Measurements from ENCODE around the gene LNPK.
"Not testable (repeated sequence)": the region's sequence is repeated elsewhere in the genome, so short reads cannot be mapped to it uniquely, and the experiment has no call there.

LNPK gene

DNA sequence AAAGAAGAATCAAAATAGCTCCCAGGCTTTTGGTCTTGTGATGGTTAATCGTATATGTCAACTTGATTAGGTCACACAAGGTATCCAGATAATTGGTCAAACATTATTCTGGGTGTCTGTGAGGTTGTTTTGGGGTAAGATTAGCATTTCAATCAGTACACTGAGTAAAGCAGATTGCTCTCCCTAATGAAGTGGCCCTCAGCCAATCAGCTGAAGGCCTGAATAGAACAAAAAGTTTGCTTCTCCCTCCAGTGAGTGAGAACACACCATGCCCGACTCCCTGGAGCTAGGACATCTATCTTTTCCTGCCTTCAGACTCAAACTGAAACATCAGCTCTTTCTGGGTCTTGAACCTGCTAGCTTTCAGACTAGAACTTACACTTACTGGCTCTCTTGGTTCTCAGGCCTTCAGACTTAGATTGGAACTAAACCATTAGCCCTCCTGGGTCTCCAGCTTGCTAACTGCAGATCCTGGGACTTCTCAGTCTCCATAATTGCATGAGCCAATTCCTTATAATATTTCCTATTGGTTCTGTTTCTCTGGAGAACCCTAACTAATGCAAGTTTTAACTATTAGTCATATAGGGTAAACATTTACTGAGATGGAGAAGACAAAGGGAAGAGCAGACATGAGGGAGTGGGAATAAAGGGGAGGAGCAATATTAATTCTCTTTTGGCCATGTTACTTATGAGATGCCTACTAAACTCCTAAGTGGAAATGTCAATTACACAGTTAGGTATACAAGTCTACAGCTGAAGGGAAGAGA, 25.5 kb downstream of the LNPK start:
- TF ChIP-seq, protein P1, sequence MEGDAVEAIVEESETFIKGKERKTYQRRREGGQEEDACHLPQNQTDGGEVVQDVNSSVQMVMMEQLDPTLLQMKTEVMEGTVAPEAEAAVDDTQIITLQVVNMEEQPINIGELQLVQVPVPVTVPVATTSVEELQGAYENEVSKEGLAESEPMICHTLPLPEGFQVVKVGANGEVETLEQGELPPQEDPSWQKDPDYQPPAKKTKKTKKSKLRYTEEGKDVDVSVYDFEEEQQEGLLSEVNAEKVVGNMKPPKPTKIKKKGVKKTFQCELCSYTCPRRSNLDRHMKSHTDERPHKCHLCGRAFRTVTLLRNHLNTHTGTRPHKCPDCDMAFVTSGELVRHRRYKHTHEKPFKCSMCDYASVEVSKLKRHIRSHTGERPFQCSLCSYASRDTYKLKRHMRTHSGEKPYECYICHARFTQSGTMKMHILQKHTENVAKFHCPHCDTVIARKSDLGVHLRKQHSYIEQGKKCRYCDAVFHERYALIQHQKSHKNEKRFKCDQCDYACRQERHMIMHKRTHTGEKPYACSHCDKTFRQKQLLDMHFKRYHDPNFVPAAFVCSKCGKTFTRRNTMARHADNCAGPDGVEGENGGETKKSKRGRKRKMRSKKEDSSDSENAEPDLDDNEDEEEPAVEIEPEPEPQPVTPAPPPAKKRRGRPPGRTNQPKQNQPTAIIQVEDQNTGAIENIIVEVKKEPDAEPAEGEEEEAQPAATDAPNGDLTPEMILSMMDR (IDR thresholded peaks at IDR 0.05; ENCODE audit: low read depth, low read length, missing control alignments): no peak
- DNase-seq (ENCODE audit: low read depth): no peak
- in situ Hi-C loops (cut with HindIII; ENCODE audit: low sequenced_read_pairs): no loop called here
- H3K4me3 ChIP-seq (ENCODE audit: low read depth, low read length): no peak overlapping the region

DNA sequence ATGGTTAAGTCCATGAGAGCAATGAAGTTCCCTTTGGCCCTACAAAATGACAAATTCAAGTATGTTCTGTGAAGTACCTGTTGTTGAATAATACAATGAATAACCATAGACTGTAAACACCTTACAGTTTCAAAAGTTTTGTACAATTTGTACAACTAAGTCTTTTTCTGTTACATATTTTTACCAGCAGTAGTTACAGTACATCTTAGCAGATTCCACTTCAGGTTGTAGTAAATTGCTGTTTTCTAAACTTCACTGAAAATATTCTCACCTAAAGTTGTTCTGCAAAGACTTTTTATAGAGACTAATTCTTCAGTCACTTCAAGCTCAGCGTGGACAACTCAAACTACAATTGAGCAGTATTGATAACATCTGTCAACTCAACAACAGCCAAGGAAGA, 28.7 kb downstream of the LNPK start:
- no peak for DNase-seq (ENCODE audit: low read depth)
- H3K4me3 ChIP-seq (ENCODE audit: low read depth, low read length): no peak overlapping the region
- TF ChIP-seq, protein P1 (IDR thresholded peaks at IDR 0.05; ENCODE audit: low read depth, low read length, missing control alignments): no peak
- in situ Hi-C loops (cut with HindIII; ENCODE audit: low sequenced_read_pairs): no loop called here

DNA sequence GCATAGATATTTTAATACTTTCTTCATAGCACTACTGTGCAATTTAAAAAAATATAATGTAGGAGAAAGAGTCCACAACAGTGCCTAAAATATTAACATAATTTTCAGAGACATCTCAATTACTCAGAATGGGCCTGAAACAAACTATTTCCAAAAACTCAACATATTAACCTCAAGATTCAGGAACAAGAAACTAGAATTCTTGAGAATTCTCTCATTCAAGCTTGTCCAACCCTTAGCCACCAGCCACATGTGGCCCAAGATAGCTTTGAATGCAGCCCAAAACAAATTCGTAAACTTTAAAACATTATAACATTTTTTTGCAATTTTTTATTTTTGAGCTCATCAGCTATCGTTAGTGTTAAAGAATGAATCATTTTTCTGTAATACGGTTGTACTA, 35.2 kb downstream of the LNPK start:
- DNase-seq (ENCODE audit: low read depth): no peak
- TF ChIP-seq, protein P1 (IDR thresholded peaks at IDR 0.05; ENCODE audit: low read depth, low read length, missing control alignments): no peak
- in situ Hi-C loops (cut with HindIII; ENCODE audit: low sequenced_read_pairs): loop anchor here (5.0 kb wide), 1 partner anchor 80 kb away; no protein-coding TSS in a partner anchor
- no peak overlapping the region for H3K4me3 ChIP-seq (ENCODE audit: low read depth, low read length)

DNA sequence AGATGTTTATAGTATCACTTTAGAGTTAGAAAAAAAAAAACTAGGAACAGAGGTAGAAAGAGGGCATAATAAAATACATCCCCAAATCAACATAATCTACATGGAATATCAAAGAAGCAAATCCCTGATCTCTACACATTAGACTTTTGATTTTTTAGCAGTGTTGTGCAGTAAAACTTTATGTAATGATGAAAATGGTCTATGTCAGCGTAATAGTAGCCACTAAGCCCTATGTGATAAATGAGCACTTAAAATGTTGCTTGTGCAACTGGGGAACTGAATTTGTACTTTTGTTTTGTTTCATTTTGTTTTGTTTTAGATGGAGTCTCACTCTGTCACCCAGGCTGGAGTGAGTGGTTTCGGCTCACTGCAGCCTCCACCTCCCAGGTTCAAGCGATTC, 36.3 kb downstream of the LNPK start:
- DNase-seq (ENCODE audit: low read depth): no peak
- TF ChIP-seq, protein P1 (IDR thresholded peaks at IDR 0.05; ENCODE audit: low read depth, low read length, missing control alignments): no peak
- in situ Hi-C loops (cut with HindIII; ENCODE audit: low sequenced_read_pairs): loop anchor here (5.0 kb wide), 1 partner anchor 78 kb away; no protein-coding TSS in a partner anchor
- no peak overlapping the region for H3K4me3 ChIP-seq (ENCODE audit: low read depth, low read length)

DNA sequence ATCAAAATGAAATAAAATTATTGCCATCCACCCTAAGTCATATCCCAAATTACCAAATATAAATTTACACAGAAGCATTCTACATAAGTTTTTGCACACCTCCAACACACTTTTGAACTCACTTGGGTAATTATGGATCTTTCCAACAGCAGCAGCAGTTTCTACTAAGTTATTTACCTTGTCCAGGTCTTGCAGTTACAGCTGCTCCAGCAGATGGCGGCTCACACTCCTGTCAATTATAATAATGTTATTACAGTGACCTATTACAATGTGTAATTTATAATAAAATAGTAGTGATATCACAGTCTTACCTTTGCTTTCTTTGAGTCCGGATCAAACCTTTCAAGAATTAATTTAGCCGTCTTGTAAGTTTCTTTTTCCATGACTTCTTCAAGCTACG, 37.9 kb downstream of the LNPK start:
- H3K4me3 ChIP-seq (ENCODE audit: low read depth, low read length): no peak overlapping the region
- no peak for DNase-seq (ENCODE audit: low read depth)
- TF ChIP-seq, protein P1 (IDR thresholded peaks at IDR 0.05; ENCODE audit: low read depth, low read length, missing control alignments): no peak
- in situ Hi-C loops (cut with HindIII; ENCODE audit: low sequenced_read_pairs): no loop called here

DNA sequence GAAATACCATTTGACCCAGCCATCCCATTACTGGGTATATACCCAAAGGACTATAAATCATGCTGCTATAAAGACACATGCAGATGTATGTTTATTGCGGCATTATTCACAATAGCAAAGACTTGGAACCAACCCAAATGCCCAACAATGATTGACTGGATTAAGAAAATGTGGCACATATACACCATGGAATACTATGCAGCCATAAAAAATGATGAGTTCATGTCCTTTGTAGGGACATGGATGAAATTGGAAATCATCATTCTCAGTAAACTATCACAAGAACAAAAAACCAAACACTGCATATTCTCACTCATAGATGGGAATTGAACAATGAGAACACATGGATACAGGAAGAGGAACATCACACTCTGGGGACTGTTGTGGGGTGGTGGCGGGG, 38.9 kb downstream of the LNPK start:
- H3K4me3 ChIP-seq (ENCODE audit: low read depth, low read length); DNase-seq (ENCODE audit: low read depth); in situ Hi-C loops (cut with HindIII; ENCODE audit: low sequenced_read_pairs): not testable (repeated sequence)

DNA sequence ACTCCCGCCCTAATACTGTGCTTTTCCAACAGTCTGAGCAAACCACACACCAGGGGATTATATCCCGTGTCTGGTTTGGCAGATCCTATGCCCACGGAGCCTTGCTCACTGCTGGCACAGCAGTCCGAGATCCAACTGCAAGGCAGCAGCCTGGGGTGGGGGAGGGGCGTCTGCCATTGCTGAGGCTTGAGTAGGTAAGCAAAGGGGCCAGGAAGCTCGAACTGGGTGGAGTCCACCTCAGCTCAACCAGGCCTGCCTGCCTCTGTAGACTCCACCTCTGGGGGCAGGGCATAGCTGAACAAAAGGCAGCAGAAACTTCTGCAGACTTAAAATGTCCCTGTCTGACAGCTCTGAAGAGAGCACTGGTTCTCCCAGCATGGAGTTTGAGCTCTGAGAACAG, 44.2 kb downstream of the LNPK start:
- H3K4me3 ChIP-seq (ENCODE audit: low read depth, low read length): no peak overlapping the region
- DNase-seq (ENCODE audit: low read depth): no peak
- in situ Hi-C loops (cut with HindIII; ENCODE audit: low sequenced_read_pairs): no loop called here
- TF ChIP-seq, protein P1 (IDR thresholded peaks at IDR 0.05; ENCODE audit: low read depth, low read length, missing control alignments): no peak

Data from astrocyte of the cerebellum (primary cell).